ENCODE measurements around the gene GPC6. TPM values are rescaled to one million over a fixed set of nuclear protein-coding genes. Genes with fewer than 3 reads are reported as not detected.

The GPC6 gene
- total RNA-seq, 2 experiments from 2014 or later = not detected

DNA sequence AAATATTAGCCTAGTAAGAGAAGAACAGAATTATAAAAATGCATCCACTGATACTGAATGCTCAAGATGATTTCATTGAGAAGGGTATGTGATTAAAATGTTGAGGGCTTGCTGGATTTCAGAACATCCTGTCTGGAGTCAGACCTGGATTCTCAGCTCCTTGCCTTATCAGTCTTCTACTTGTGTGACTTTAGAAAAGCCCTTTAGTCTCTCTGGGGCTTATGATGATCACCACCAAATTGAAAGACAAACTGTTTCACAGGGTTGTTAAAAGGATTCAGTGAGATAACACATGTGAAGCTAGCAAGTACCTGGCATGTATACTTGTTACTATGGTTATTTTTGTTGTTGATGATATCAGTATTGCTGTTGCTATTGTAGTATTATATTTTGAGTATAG, 118.4 kb downstream of the GPC6 start:
- POLR2A ChIA-PET = no interaction called here
- intact Hi-C loops (cut with micrococcal nuclease; ENCODE audit: unreplicated experiment) = no loop called here
- BruUV-seq (replicated peaks) = no TSS peak

DNA sequence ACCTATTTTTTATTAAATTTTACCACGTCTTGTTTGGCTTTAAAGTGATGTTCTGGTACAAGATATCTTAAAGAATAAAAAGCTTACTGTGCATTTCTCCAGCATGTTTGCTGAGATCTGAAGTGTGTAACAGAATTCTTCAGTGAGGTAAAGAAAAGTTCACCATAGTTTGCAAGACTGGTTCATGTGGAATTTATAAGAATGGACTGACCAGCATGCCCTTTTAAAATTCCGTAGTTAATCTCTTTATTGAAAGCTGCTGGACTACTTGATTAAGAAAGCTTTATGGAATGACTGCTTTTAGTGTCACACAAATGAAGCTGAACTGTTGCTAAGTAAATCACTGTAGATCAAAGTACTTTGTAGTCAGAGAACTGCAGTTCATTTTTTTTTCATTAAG, 119.2 kb downstream of the GPC6 start:
- Histone ChIP-seq H3K4me3 (ENCODE audit: low read depth, low read length, poor library complexity, severe bottlenecking) (no peak overlapping the region), H3K4me1 (ENCODE audit: insufficient read depth, low read length, poor library complexity, severe bottlenecking) (no peaks in the 10 kb centered on the region), H3K9me3 (ENCODE audit: low read length) (no peaks in the 10 kb centered on the region), H3K9me2 (ENCODE audit: insufficient read depth, low read length) (no peaks in the 10 kb centered on the region), H4K20me1 (ENCODE audit: insufficient read depth, low read length) (no peaks in the 10 kb centered on the region), H3K79me2 (ENCODE audit: insufficient read depth, low read depth, low read length) (no peaks in the 10 kb centered on the region), H2AFZ (ENCODE audit: low read length) (no peak overlapping the region), H3K36me3 (ENCODE audit: insufficient read depth, low read length) (no peaks in the 10 kb centered on the region), H3K27ac (ENCODE audit: low read depth, low read length, poor library complexity, severe bottlenecking) (no peak overlapping the region), H3K4me2 (ENCODE audit: low read length) (no peak overlapping the region)
- no TSS peak for BruUV-seq (replicated peaks)
- ChIA-PET CTCF (ENCODE audit: unreplicated experiment) (no interaction called here), POLR2A (no interaction called here)
- no peak for DNase-seq (ENCODE audit: low spot score)
- intact Hi-C loops (cut with micrococcal nuclease; ENCODE audit: unreplicated experiment) = no loop called here
- TF ChIP-seq, protein P1, sequence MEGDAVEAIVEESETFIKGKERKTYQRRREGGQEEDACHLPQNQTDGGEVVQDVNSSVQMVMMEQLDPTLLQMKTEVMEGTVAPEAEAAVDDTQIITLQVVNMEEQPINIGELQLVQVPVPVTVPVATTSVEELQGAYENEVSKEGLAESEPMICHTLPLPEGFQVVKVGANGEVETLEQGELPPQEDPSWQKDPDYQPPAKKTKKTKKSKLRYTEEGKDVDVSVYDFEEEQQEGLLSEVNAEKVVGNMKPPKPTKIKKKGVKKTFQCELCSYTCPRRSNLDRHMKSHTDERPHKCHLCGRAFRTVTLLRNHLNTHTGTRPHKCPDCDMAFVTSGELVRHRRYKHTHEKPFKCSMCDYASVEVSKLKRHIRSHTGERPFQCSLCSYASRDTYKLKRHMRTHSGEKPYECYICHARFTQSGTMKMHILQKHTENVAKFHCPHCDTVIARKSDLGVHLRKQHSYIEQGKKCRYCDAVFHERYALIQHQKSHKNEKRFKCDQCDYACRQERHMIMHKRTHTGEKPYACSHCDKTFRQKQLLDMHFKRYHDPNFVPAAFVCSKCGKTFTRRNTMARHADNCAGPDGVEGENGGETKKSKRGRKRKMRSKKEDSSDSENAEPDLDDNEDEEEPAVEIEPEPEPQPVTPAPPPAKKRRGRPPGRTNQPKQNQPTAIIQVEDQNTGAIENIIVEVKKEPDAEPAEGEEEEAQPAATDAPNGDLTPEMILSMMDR (conservative IDR thresholded peaks at IDR 0.05; ENCODE audit: low read length) = no peak
- TF ChIP-seq EZH2phosphoT487 (IDR thresholded peaks at IDR 0.05; ENCODE audit: borderline replicate concordance, low read depth, low read length) = no peak

More for the DNA sequence above, 118.4 kb downstream of the GPC6 start:
- Histone ChIP-seq H3K79me2 (ENCODE audit: insufficient read depth, low read depth, low read length) (no peaks in the 10 kb centered on the region), H3K4me2 (ENCODE audit: low read length) (no peak overlapping the region), H3K9me2 (ENCODE audit: insufficient read depth, low read length) (no peaks in the 10 kb centered on the region), H3K36me3 (ENCODE audit: insufficient read depth, low read length) (no peaks in the 10 kb centered on the region), H4K20me1 (ENCODE audit: insufficient read depth, low read length) (no peaks in the 10 kb centered on the region), H3K9me3 (ENCODE audit: low read length) (no peaks in the 10 kb centered on the region), H3K4me1 (ENCODE audit: insufficient read depth, low read length, poor library complexity, severe bottlenecking) (no peaks in the 10 kb centered on the region), H2AFZ (ENCODE audit: low read length) (no peak overlapping the region), H3K27ac (ENCODE audit: low read depth, low read length, poor library complexity, severe bottlenecking) (no peak overlapping the region), H3K4me3 (ENCODE audit: low read depth, low read length, poor library complexity, severe bottlenecking) (no peak overlapping the region)
- no peak for TF ChIP-seq EZH2phosphoT487 (IDR thresholded peaks at IDR 0.05; ENCODE audit: borderline replicate concordance, low read depth, low read length)
- TF ChIP-seq, protein P1 (conservative IDR thresholded peaks at IDR 0.05; ENCODE audit: low read length) = no peak
- CTCF ChIA-PET (ENCODE audit: unreplicated experiment) = no interaction called here
- no peak for DNase-seq (ENCODE audit: low spot score)

DNA sequence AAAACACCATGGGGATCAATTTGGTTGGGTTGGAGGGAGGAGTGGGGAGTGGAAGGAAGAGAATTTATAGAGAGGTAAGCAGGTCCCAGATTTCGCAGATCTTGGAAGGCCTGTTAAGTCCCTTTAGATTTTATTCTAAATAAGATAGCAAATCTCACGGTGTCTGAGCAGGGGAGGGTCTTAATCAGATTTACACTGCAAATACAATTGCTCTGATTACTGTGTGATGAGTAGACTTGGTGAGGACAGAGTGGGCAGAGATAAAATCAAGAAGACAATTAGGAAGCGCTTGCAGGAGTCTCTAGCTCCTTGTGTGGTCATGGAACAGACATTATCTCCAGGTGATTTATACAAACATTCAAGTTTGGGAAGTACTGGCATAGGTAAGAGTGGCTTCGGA, 126.0 kb downstream of the GPC6 start:
- ChIA-PET CTCF (ENCODE audit: unreplicated experiment) (no interaction called here), POLR2A (no interaction called here)
- Histone ChIP-seq H2AFZ (ENCODE audit: low read length) (no peak overlapping the region), H3K9me3 (ENCODE audit: low read length) (no peaks in the 10 kb centered on the region), H3K79me2 (ENCODE audit: insufficient read depth, low read depth, low read length) (no peaks in the 10 kb centered on the region), H3K9me2 (ENCODE audit: insufficient read depth, low read length) (no peaks in the 10 kb centered on the region), H4K20me1 (ENCODE audit: insufficient read depth, low read length) (no peaks in the 10 kb centered on the region), H3K4me3 (ENCODE audit: low read depth, low read length, poor library complexity, severe bottlenecking) (no peak overlapping the region), H3K4me2 (ENCODE audit: low read length) (no peak overlapping the region), H3K4me1 (ENCODE audit: insufficient read depth, low read length, poor library complexity, severe bottlenecking) (no peaks in the 10 kb centered on the region), H3K27ac (ENCODE audit: low read depth, low read length, poor library complexity, severe bottlenecking) (no peak overlapping the region), H3K36me3 (ENCODE audit: insufficient read depth, low read length) (no peaks in the 10 kb centered on the region)
- intact Hi-C loops (cut with micrococcal nuclease; ENCODE audit: unreplicated experiment) = no loop called here
- no TSS peak for BruUV-seq (replicated peaks)
- DNase-seq (ENCODE audit: low spot score) = no peak
- TF ChIP-seq, protein P1 (conservative IDR thresholded peaks at IDR 0.05; ENCODE audit: low read length) = no peak
- TF ChIP-seq EZH2phosphoT487 (IDR thresholded peaks at IDR 0.05; ENCODE audit: borderline replicate concordance, low read depth, low read length) = no peak

Measured in OCI-LY7 (cell line).